CD4-positive, alpha-beta T cell treated with Interleukin-17A for 1 hour (primary cell): ENCODE measurements around the gene KCTD19.

Source experiments
- DNase-seq: peaks from one replicate; pipeline ENCODE4 v3.0.0-alpha.2; 2020

Gene KCTD19

GRCh38 chr16:67312719-67313118 is 13.8 kb downstream of the KCTD19 start:
- DNase-seq, result no peak

- DNase-seq, result no peak
Measured at GRCh38 chr16:67311607-67312488, 14.7 kb downstream of the KCTD19 start.

GRCh38 chr16:67310561-67310960 is 16.0 kb downstream of the KCTD19 start:
- DNase-seq, result no peak

GRCh38 chr16:67305216-67306071 is 21.1 kb downstream of the KCTD19 start:
- DNase-seq, result no peak

GRCh38 chr16:67304020-67304419 is 22.5 kb downstream of the KCTD19 start:
- no peak for DNase-seq

GRCh38 chr16:67302970-67303369 is 23.6 kb downstream of the KCTD19 start:
- DNase-seq, result no peak

GRCh38 chr16:67302076-67302475 is 24.5 kb downstream of the KCTD19 start:
- no peak for DNase-seq

GRCh38 chr16:67301080-67301782 is 25.3 kb downstream of the KCTD19 start:
- DNase-seq, result no peak

- no peak for DNase-seq
Measured at GRCh38 chr16:67299269-67299668, 27.3 kb downstream of the KCTD19 start.

GRCh38 chr16:67298277-67298676 is 28.3 kb downstream of the KCTD19 start:
- no peak for DNase-seq

- DNase-seq, result no peak
Measured at GRCh38 chr16:67296420-67296819, 30.1 kb downstream of the KCTD19 start.

- DNase-seq, result no peak
Measured at GRCh38 chr16:67294938-67295361, 31.6 kb downstream of the KCTD19 start.

- no peak for DNase-seq
Measured at GRCh38 chr16:67294171-67294757, 32.3 kb downstream of the KCTD19 start.

GRCh38 chr16:67291461-67291860 is 35.1 kb downstream of the KCTD19 start:
- no peak for DNase-seq

- DNase-seq, result no peak
Measured at GRCh38 chr16:67287960-67288359, 38.6 kb downstream of the KCTD19 start.

- DNase-seq, result no peak
Measured at GRCh38 chr16:67286441-67287235, 39.9 kb downstream of the KCTD19 start.

GRCh38 chr16:67284699-67285646 is 41.6 kb downstream of the KCTD19 start:
- no peak for DNase-seq

GRCh38 chr16:67283826-67284555 is 42.5 kb downstream of the KCTD19 start:
- no peak for DNase-seq

GRCh38 chr16:67283039-67283825 is 43.3 kb downstream of the KCTD19 start:
- no peak for DNase-seq
